HUES6 (cell line): ENCODE results near the gene SRA1.
A peak's percentile ranks its signal among the peaks of the same experiment; 100 is the strongest.

Experiments
- H3K27ac ChIP-seq: 2 replicates; pipeline ENCODE4 v1.7.0; 2013; ENCODE audit warnings: low read depth, mild to moderate bottlenecking, low read length, inconsistent platforms
- H3K27me3 ChIP-seq: 2 replicates; pipeline ENCODE4 v1.6.1; 2013; ENCODE audit warnings: low read length; ENCODE audit not compliant: control insufficient read depth, insufficient read depth
- H3K36me3 ChIP-seq: 2 replicates; pipeline ENCODE4 v1.6.1; 2013; ENCODE audit warnings: low read length; ENCODE audit not compliant: control insufficient read depth, insufficient read depth
- H3K4me1 ChIP-seq: 2 replicates; pipeline ENCODE4 v1.6.1; 2013; ENCODE audit warnings: low read length; ENCODE audit not compliant: control insufficient read depth, insufficient read depth
- H3K4me3 ChIP-seq: 2 replicates; pipeline ENCODE4 v1.5.1; 2013; ENCODE audit warnings: low read depth, low read length
- H3K9ac ChIP-seq: one replicate; pipeline ENCODE4 v1.6.1; 2013; ENCODE audit warnings: mild to moderate bottlenecking, low read length
- H3K9me3 ChIP-seq: 2 replicates; pipeline ENCODE4 v1.6.1; 2013; ENCODE audit warnings: low read depth, low read length; ENCODE audit not compliant: control insufficient read depth, insufficient read depth

SRA1 gene

DNA sequence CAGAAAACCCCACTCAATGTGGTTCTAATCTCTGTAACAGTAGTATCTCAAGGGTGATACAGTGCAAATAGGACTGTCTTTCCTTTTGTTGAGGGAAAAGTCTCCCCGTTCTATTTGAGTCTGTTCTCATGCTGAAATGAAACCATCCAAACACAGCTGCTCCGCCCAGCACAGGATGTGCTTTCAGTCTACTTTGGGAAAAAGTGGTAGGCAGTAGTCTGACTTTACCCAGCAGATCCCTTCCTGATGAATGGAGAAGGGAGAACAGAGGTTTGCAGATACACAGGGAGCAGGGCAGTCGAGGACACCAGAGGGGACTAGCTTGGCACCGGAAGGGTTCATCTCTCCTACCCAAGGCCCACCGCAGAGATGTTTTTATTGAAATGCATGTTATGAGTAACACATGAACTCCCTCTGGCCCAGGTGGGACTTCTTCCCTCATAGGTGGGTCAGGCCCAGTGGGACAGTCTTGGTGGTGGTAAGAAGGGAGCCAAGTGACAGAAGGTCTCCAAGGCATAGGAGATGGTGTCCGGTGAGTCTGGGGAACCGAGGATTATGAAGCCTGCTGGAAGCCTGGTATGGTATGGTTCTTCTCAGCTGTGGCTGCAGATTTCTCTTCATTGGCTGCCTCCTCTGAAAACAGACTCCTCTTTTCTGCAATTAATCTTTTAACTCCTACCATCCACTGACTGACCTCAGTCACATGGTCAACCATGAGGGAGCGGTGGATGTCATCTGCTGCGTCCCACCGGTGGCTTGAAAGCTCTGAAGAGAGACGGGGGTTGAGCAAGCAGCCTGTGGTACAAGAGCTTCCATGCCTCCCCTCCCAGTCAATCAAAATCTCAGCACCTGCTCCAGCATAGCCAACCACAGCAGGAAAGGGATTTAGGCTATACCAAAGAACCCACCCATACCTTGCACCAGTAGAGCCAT, 6.9 kb downstream of the SRA1 start:
- Histone ChIP-seq H3K27ac (no peak overlapping the region), H3K9ac (no peak overlapping the region), H3K4me1 (peaks cover 23% of the 10 kb centered on the region), H3K4me3 (no peak overlapping the region), H3K36me3 (peaks cover 56% of the 10 kb centered on the region), H3K9me3 (no peaks in the 10 kb centered on the region), H3K27me3 (no peaks in the 10 kb centered on the region)

DNA sequence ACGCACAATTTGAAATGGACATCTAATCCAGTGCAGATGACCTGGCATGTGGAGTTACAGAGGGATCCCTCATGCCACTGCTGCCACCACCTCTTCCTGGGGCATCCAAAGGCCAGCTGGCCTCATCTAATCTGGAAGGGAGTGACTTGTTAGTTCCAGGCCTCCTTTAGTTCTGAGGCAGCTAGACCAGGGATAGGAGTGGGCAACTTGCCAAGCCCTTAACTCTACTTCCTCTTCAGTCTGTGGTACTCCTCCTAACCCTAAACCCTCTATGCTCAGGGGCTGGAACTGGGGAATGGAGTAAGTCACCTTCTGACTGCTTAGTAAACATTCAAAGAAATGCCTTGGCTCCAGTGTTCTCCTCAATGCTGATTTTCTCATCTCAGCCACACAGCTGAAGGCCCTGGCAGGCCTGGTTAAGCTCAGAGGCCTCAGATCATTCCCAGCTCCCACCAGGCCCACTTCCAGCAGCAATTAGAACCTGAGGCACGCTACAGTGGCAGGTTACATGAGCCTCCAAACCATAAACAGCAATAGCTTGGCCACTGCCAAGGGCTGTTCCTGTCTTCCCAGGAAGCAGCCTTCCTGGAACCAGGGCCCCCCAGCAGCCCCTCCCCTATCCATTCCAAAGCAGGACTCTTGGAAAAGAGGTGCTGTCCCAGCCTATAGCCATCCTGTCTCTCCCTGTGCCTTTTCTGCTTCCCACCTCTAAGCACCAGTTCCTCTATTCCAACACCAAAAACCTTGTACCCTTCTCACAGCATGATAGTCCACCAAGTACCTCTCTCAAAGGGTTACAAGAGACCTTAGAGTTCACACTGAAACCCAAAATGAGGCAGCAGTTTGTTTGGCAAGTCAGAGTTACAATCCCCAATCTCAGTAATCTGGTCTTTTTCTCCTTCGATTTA, 7.8 kb downstream of the SRA1 start:
- Histone ChIP-seq H3K4me3 (no peak overlapping the region), H3K27ac (no peak overlapping the region), H3K9ac (no peak overlapping the region), H3K4me1 (peaks cover 23% of the 10 kb centered on the region), H3K9me3 (no peaks in the 10 kb centered on the region), H3K27me3 (no peaks in the 10 kb centered on the region), H3K36me3 (peaks cover 58% of the 10 kb centered on the region)

DNA sequence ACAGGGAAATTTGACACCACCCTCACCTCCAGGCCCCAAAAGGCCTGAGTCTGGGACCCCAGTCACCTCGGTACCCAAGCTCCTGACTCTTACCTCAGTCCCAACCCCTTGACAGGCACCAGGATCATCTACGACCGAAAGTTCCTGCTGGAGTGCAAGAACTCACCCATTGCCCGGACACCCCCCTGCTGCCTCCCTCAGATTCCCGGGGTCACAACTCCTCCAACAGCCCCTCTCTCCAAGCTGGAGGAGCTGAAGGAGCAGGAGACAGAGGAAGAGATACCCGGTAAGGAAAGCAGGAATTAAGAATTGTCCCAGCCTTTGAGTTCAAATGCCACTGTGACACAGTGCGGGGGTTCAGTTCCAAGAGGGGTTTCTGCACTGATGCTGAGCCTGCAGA, 8.5 kb downstream of the SRA1 start:
- Histone ChIP-seq H3K27ac (no peak overlapping the region), H3K27me3 (no peaks in the 10 kb centered on the region), H3K9ac (peak overlapping the region; percentile 63), H3K9me3 (no peaks in the 10 kb centered on the region), H3K4me1 (peaks cover 23% of the 10 kb centered on the region), H3K36me3 (peaks cover 54% of the 10 kb centered on the region), H3K4me3 (peak overlapping the region; percentile 64; the same call in 1 of the 2 replicates)

DNA sequence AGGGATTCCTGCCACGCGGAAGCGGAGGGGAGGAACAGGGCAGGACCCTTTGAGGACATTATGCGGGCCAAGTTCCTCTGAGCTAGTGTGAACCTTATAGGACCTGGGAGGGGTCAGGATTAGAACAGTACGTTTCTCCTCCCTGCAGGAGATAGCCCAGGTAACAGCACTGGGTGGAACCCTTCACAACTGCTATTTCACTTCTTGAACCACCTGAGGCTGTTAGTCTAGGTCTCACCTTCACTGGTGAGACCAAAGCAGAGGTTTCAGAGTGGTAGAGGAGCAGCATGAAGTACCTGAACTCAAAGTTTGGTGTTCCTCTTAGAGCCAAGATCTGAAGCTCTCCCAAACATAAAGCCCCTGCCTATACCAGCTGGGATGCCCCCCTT, 9.0 kb downstream of the SRA1 start:
- peak overlapping the region; percentile 64 for H3K4me3 ChIP-seq
- H3K27ac ChIP-seq: peak overlapping the region; percentile 53
- no peaks in the 10 kb centered on the region for H3K9me3 ChIP-seq
- no peaks in the 10 kb centered on the region for H3K27me3 ChIP-seq
- peak overlapping the region; percentile 63 for H3K9ac ChIP-seq
- peaks cover 51% of the 10 kb centered on the region for H3K36me3 ChIP-seq
- peaks cover 23% of the 10 kb centered on the region for H3K4me1 ChIP-seq

DNA sequence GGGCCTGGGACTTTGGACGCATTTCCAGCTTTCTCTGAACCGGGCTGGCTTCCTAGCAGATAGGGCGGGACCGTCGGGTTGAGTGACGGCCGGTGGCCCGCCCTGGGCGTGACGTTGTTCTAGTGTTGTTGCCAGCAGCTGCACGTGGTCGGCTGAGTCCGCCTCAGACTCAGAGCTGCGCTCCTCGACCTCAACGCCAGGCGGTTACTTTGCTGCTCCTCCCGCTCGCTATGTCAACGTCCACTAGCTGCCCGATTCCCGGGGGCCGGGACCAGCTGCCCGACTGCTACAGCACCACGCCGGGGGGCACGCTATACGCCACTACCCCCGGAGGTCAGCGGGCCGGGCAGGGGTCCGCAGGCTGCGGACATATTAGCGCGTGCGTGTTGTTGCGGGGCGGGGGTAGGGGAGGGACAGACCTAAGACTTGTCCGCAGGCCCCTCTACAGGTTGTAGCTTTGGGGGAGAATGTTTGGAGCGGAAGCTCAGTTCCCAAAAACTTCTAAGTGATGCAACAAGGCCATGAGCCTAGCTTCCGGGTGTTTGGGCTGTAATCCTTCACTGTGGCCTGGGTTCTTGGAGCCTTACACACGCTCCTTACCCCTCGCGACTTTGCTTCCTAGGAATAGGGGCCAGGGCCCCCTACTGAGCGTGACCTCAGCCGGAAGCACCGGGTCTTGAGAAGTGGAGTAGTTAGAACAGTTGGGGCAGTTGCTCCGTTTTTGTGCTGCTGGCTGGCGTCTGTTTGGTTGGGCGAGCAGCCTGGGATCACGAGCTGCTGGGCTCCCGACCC, 9.6 kb downstream of the SRA1 start, which contains the start of gene EIF4EBP3:
Gene EIF4EBP3 (plus strand): TSS at position 155 of the 792 bp plus-strand sequence. CDS start 76 bp downstream, at position 231.
- Histone ChIP-seq H3K9ac (peak within 1 kb of the TSS; percentile 63), H3K27ac (peak within 1 kb of the TSS; percentile 53), H3K4me1 (peaks cover 23% of the 10 kb centered on the region), H3K4me3 (peak within 1 kb of the TSS; percentile 64), H3K9me3 (no peaks in the 10 kb centered on the region), H3K27me3 (no peaks in the 10 kb centered on the region), H3K36me3 (peaks cover 50% of the 10 kb centered on the region)

DNA sequence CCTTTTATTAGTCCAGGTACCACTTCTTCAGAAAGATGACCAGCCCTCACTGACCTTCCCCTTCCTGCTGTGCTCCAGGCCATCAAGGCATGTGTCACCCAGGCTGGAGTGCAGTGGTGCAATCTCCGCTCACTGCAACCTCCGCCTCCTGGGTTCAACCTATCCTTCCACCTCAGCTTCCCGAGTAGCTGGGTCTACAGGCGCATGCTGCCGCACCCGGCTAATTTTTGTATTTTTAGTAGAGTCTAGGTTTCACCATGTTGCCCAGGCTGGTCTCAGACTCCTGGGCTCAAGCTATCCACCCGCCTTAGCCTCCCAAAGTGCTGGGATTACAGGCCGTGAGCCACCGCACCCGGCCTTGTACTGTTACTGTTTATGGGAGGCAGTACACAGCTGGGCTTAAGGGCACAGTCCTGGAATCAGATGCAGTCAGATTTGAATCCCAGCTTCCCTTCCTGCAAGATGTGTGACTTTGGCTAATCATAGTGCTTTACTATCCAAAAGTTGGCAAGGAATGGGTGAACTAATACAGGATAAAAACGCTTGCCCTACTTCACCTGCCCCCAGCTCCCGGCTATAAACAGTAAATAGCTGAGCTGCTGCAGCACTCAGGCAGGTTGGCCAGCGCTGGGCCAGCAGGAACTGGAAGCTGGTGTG, 10.3 kb downstream of the SRA1 start:
- H3K9me3 ChIP-seq: no peaks in the 10 kb centered on the region
- H3K9ac ChIP-seq: peak overlapping the region; percentile 63
- peak overlapping the region; percentile 64 for H3K4me3 ChIP-seq
- H3K27ac ChIP-seq: no peak overlapping the region
- no peaks in the 10 kb centered on the region for H3K27me3 ChIP-seq
- H3K4me1 ChIP-seq: peaks cover 23% of the 10 kb centered on the region
- peaks cover 49% of the 10 kb centered on the region for H3K36me3 ChIP-seq

DNA sequence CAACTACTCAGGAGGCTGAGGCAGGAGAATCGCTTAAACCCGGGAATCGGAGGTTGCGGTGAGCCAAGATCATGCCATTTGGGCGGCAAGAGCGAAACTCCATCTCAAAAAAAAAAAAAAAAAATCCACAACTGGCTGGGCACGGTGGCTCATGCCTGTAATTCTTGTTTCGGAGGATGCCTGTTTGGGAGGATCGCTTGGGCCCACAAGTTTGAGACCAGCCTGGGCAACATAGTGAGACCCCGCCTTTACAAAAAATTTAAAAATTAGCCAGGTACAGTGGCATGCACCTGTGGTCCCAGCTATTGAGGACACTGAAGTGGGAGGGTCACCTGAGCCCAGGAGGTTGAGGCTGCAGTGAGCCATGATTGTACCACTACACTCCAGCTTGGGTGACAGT, 11.7 kb downstream of the SRA1 start:
- Histone ChIP-seq H3K9ac (no peak overlapping the region), H3K36me3 (peaks cover 47% of the 10 kb centered on the region), H3K9me3 (no peaks in the 10 kb centered on the region), H3K27ac (no peak overlapping the region), H3K4me1 (peaks cover 23% of the 10 kb centered on the region), H3K27me3 (no peaks in the 10 kb centered on the region), H3K4me3 (no peak overlapping the region)

DNA sequence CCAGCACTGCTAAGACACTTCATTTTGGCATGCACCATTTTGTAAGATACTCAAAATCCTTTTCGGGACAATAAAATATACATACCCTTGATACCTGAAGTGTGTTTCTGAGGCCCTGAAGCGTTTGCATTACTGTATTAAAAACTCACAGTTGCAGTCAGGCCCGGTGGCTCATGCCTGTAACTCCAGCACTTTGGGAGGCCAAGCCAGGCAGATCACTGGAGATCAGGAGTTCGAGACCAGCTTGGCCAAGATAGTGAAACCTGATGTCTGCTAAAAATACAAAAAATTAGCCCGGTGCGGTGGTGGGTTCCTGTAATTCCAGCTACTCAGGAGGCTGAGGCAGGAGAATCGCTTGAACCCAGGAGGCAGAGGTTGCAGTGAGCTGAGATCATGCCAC, 12.3 kb downstream of the SRA1 start:
- peaks cover 47% of the 10 kb centered on the region for H3K36me3 ChIP-seq

DNA sequence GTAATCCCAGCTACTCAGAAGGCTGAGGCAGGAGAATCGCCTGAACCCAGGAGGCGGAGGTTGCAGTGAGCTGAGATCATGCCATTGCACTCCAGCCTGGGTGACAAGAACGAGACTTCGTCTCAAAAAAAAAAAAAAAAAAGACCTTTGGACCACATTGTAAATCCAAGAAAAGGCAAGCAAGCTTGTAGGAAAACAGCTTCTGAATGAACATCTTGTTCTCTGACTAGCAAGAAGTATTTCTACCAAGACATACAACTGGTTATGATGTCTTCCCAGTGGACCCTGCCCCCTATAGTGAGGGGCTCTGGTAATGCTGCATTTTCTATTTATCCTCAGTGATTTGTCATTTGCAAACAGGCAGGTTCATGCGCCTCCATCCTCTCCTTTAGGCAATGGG, 14.3 kb downstream of the SRA1 start:
- Histone ChIP-seq H3K4me3 (no peak overlapping the region), H3K27me3 (no peaks in the 10 kb centered on the region), H3K4me1 (peaks cover 11% of the 10 kb centered on the region), H3K9ac (no peak overlapping the region), H3K9me3 (no peaks in the 10 kb centered on the region), H3K27ac (no peak overlapping the region), H3K36me3 (peaks cover 54% of the 10 kb centered on the region)

More for the DNA sequence above, 12.3 kb downstream of the SRA1 start:
- no peak overlapping the region for H3K9ac ChIP-seq
- peaks cover 23% of the 10 kb centered on the region for H3K4me1 ChIP-seq
- H3K27ac ChIP-seq: no peak overlapping the region
- H3K27me3 ChIP-seq: no peaks in the 10 kb centered on the region
- no peaks in the 10 kb centered on the region for H3K9me3 ChIP-seq
- H3K4me3 ChIP-seq: no peak overlapping the region

DNA sequence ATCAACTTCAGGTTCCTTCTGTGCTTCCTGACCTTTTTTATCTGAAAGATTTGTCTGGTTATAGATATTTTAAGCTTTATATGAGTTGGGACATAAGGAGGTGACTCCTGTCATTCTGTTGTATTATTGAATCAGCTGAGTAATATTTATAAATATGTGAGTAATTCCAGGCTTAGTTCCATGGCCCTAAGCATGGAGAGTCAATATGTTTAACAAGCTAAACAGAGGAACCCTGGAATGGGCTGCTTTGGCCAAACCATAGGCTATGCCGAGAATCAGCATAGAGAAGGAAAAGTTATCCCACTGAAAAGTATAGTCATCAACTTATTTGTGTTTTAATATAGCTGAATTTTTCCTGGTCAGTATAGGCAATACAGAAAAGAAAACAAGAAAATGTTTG, 17.0 kb downstream of the SRA1 start:
- peaks cover 69% of the 10 kb centered on the region for H3K36me3 ChIP-seq
- no peak overlapping the region for H3K4me3 ChIP-seq
- no peak overlapping the region for H3K9ac ChIP-seq

More for the DNA sequence above, 17.0 kb downstream of the SRA1 start:
- Histone ChIP-seq H3K27ac (no peak overlapping the region), H3K9me3 (no peaks in the 10 kb centered on the region), H3K27me3 (no peaks in the 10 kb centered on the region), H3K4me1 (no peaks in the 10 kb centered on the region)
